ENCODE measurements around the gene UBIAD1. TPM values are rescaled to one million over a fixed set of nuclear protein-coding genes. Genes with fewer than 3 reads are reported as not detected.

UBIAD1 gene
- total and polyA plus RNA-seq, 9 of the 15 experiments (the other 6 are each of a cell fraction or from before 2014, with no cell fraction given), result 6.2 to 34.3 (median 22.3) TPM

- TF ChIP-seq TARDBP (IDR thresholded peaks at IDR 0.05), result peak; percentile 50; the same call in 1 of the 2 replicates
- 0 out of 2 replicates have a peak, but pooled peaks have one; percentile 36 for TF ChIP-seq NCOR1 (IDR thresholded peaks at IDR 0.05)
- peak; percentile 95 for TF ChIP-seq GABPA (tag; conservative IDR thresholded peaks at IDR 0.05; ENCODE audit: low read depth)
- TF ChIP-seq GATAD2B (IDR thresholded peaks at IDR 0.05; ENCODE audit: borderline replicate concordance), result no peak
- no peak for TF ChIP-seq UBTF (IDR thresholded peaks at IDR 0.05; ENCODE audit: borderline replicate concordance in 1 of 2, low read depth in 2 of 2, low read length in 2 of 2)
- TF ChIP-seq E2F6 (IDR thresholded peaks at IDR 0.05; ENCODE audit: borderline replicate concordance in 1 of 2, extremely low read depth in 1 of 2, insufficient read depth in 1 of 2, insufficient read length in 1 of 2, low read depth in 1 of 2, low read length in 1 of 2, poor library complexity in 1 of 2, severe bottlenecking in 1 of 2), result peak in 1 of 2 experiments; percentile 57
- TF ChIP-seq CSDE1 (IDR thresholded peaks at IDR 0.05), result peak in 1 of 2 experiments; percentile 77; a peak in 1 of 4 replicates
- TF ChIP-seq ID3 (CRISPR knock-in tag; IDR thresholded peaks at IDR 0.05), result no peak
- TF ChIP-seq ID3 (tag; IDR thresholded peaks at IDR 0.05), result peak; percentile 85
- TF ChIP-seq NR3C1 (CRISPR knock-in tag; IDR thresholded peaks at IDR 0.05), result peak; percentile 76; the same call in 1 of the 2 replicates
- peak; percentile 94 for TF ChIP-seq VEZF1 (CRISPR knock-in tag; IDR thresholded peaks at IDR 0.05)
- no peak for TF ChIP-seq NFXL1 (CRISPR knock-in tag; IDR thresholded peaks at IDR 0.05)
- TF ChIP-seq LCOR (CRISPR knock-in tag; IDR thresholded peaks at IDR 0.05), result peak; percentile 80
- TF ChIP-seq CHAMP1 (IDR thresholded peaks at IDR 0.05), result no peak
Measured at GRCh38 chr1:11272832-11273594, at the start of gene UBIAD1 (continued).
